GM10266 (cell line): ENCODE measurements around the gene ABHD16B.

ENCODE experiments used
- DNase-seq: peaks from one replicate; pipeline ENCODE4 v3.0.0; 2012; ENCODE audit errors: extremely low spot score
- TF ChIP-seq, protein P1 (sequence below): IDR thresholded peaks from 2 replicates; pipeline ENCODE4 v1.5.1; 2012; ENCODE audit warnings: mild to moderate bottlenecking, low read depth; ENCODE audit not compliant: control insufficient read depth, insufficient read depth; ENCODE audit errors: missing control alignments

Gene ABHD16B

DNA sequence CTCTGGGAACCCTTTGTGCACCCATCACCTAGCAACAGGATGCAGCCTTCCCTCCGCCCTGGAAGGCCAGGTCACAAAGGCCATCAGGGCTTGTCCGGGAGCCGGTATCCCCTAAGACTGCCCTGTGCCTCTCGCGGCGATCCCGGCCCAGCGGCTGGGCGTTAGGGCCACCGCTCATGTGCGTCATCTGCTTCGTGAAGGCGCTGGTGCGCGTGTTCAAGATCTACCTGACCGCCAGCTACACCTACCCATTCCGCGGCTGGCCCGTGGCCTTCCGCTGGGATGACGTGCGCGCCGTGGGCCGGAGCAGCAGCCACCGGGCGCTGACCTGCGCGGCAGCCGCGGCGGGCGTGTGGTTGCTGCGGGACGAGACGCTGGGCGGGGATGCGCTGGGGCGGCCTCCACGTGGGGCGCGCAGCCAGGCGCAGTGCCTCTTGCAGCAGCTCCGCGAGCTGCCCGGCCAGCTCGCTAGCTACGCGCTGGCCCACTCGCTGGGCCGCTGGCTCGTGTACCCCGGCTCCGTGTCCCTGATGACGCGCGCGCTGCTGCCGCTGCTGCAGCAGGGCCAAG lies at the start of gene ABHD16B:
Gene ABHD16B, plus strand, starts transcription at position 134 of the 570 bp plus-strand sequence. Its CDS starts 43 bp downstream, at position 177.
- TF ChIP-seq, protein P1, sequence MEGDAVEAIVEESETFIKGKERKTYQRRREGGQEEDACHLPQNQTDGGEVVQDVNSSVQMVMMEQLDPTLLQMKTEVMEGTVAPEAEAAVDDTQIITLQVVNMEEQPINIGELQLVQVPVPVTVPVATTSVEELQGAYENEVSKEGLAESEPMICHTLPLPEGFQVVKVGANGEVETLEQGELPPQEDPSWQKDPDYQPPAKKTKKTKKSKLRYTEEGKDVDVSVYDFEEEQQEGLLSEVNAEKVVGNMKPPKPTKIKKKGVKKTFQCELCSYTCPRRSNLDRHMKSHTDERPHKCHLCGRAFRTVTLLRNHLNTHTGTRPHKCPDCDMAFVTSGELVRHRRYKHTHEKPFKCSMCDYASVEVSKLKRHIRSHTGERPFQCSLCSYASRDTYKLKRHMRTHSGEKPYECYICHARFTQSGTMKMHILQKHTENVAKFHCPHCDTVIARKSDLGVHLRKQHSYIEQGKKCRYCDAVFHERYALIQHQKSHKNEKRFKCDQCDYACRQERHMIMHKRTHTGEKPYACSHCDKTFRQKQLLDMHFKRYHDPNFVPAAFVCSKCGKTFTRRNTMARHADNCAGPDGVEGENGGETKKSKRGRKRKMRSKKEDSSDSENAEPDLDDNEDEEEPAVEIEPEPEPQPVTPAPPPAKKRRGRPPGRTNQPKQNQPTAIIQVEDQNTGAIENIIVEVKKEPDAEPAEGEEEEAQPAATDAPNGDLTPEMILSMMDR: no peak
- DNase-seq: no peak

DNA sequence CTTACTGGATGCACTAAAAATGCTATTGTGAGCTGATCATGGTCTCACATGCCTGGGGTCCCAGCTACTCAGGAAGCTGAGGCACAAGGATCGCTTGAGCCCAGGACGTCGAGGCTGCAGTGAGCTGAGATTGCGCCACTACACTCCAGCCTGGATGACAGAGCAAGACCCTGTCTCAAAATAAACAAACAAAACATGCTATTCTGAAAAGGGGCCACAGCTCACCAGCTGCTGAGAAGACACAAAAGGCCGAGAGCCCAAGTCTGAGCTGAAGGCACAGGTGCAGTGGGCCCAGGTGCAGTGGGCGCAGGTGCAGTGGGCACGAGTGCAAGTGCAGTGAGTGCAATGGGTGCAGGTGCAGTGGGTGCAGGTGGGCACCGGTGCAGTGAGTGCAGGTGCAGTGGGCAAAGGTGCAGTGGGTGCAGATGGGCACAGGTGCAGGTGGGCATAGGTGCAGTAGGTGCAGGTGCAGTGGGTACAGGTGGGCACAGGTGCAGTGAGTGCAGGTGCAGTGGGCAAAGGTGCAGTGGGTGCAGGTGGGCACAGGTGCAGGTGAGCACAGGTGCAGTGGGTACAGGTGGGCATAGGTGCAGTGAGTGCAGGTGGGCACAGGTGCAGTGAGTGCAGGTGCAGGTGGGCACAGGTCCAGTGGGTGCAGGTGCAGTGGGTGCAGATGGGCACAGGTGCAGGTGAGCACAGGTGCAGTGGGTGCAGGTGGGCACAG lies 46.2 kb upstream of the ABHD16B start:
- TF ChIP-seq, protein P1: no peak
- no peak for DNase-seq

DNA sequence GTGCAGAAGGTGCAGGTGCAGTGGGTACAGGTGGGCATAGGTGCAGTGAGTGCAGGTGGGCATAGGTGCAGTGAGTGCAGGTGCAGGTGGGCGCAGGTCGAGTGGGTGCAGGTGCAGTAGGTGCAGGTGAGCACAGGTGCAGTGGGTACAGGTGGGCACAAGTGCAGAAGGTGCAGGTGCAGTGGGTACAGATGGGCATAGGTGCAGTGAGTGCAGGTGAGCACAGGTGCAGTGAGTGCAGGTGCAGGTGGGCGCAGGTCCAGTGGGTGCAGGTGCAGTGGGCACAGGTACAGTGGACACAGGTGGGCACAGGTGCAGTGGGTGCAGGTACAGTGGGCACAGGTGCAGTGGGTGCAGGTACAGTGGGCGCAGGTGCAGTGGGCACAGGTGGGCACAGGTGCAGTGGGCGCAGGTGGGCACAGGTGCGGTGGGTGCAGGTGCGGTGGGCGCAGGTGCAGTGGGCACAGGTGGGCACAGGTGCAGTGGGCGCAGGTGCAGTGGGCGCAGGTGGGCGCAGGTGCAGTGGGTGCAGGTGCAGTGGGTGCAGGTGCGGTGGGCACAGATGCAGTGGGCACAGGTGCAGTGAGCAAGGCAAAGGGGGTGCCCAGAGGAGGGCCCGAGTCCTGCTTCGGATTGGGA lies 45.6 kb upstream of the ABHD16B start:
- TF ChIP-seq, protein P1: no peak
- DNase-seq: no peak

DNA sequence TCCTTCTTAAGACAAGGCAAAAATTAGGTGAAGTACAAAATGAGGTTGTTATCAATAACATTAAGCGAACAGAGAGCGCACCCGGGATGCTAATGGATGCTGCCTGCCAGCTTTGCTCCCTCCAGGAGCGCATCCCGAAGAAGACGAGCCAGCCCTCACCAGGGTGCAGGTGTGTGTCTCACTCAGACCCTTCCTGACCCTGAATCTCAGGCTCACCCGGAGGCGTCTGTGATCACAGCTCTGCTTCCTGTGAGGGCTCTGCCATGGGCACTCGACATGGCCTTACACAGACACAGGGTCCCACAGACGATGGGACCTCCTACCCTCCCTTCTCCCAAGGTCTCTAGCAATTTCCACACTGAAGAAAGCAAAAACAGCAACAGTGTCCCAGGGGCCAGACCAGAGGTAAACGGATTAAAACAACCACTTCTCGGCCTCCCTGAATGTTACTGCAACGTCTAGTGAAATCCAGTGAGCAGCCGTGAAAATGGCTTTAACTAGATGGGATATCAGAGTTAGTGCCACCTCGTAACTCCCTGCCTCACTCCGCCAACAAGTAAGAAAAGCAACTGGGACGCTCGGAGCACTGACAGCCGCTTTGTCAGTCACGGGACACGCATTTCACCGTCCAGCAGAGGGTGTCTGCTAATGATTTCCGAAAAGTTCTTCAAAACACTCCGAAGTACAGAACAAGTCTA lies 41.9 kb upstream of the ABHD16B start:
- TF ChIP-seq, protein P1: no peak

DNA sequence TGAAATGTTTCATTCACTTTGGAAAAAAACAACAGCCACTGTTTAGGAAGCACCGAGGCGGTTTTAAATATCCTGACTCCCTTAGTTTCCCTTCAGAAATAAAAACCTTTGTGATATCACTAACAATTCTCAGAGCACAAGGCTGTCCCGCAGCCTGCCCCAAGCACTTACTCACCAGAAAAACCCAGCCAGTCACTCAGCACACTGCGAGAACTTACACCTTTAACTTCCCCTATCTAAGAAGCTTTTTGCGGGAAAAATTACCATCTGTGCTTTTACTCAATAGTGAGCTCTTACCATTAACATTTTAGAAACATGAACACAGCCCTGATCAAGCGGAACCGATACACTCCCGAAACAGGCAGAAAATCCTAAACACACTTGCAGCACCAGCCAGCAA lies 39.5 kb upstream of the ABHD16B start:
- no peak for DNase-seq

More for the DNA sequence above, 41.9 kb upstream of the ABHD16B start:
- DNase-seq: no peak

DNA sequence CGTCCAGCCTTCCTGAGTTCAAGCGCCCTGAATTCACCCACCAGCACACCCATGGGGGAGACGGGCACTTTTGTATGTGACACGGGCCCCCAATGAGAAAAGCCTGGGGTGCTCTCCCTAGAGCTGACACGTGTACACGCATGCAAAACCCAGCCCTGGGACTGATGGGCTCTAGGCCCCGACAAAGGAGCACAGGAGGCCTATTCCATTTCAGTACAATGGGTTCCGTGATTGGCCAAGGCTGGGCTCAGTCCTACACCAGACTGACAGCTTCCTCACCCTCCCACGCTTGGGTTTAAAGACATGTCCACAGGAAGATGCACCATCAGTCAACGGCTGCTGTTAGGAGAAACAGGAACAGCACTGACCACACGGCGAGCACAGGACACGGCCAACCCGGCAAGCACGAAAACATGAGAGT lies 39.0 kb upstream of the ABHD16B start:
- no peak for DNase-seq

More for the DNA sequence above, 39.5 kb upstream of the ABHD16B start:
- TF ChIP-seq, protein P1: no peak

More for the DNA sequence above, 39.0 kb upstream of the ABHD16B start:
- TF ChIP-seq, protein P1: no peak
